Activated naive CD4-positive, alpha-beta T cell treated with anti-CD3 and anti-CD28 coated beads, Interleukin-2, amount 50 U/mL, for 16 hours (primary cell): ENCODE results near the gene CD99.
"Not testable (repeated sequence)": the region's sequence is repeated elsewhere in the genome, so short reads cannot be mapped to it uniquely, and the experiment has no call there.

ENCODE experiments used
- DNase-seq: peaks from one replicate; pipeline ENCODE4 v3.0.0-alpha.2; 2020

Gene CD99

GRCh38 chrX:2774776-2775175 is 83.7 kb downstream of the CD99 start:
- no peak for DNase-seq

GRCh38 chrX:2780472-2781225 is 89.6 kb downstream of the CD99 start:
- DNase-seq, result not testable (repeated sequence)

- no peak for DNase-seq
Measured at GRCh38 chrX:2781226-2781571, 90.1 kb downstream of the CD99 start.

- no peak for DNase-seq
Measured at GRCh38 chrX:2781698-2782097, 90.6 kb downstream of the CD99 start.

GRCh38 chrX:2782171-2782570 is 91.1 kb downstream of the CD99 start:
- DNase-seq, result no peak

GRCh38 chrX:2782778-2783177 is 91.7 kb downstream of the CD99 start:
- no peak for DNase-seq

GRCh38 chrX:2784026-2784425 is 92.9 kb downstream of the CD99 start:
- DNase-seq, result no peak

- DNase-seq, result no peak
Measured at GRCh38 chrX:2785538-2785937, 94.4 kb downstream of the CD99 start.

- DNase-seq, result no peak
Measured at GRCh38 chrX:2788980-2789379, 97.9 kb downstream of the CD99 start.

GRCh38 chrX:2789569-2789968 is 98.5 kb downstream of the CD99 start:
- DNase-seq, result no peak
